AG09309 (cell line): ENCODE measurements around the gene TMEM130.
A peak's percentile ranks its signal among the peaks of the same experiment; 100 is the strongest.

ENCODE experiments used
- DNase-seq: peaks from one replicate; pipeline ENCODE4 v3.0.0-alpha.2; 2010; ENCODE audit warnings: low read depth
- H3K4me3 ChIP-seq: 2 replicates; pipeline ENCODE4 v1.5.1; 2011; ENCODE audit warnings: mild to moderate bottlenecking, low read depth, low read length, moderate library complexity; ENCODE audit not compliant: control insufficient read depth
- CTCF ChIP-seq: IDR thresholded peaks from 2 replicates; pipeline ENCODE4 v1.5.1; 2011; ENCODE audit warnings: mild to moderate bottlenecking, low read depth, low read length, inconsistent platforms; ENCODE audit not compliant: insufficient read depth, control insufficient read depth; ENCODE audit errors: missing control alignments

TMEM130 gene

GRCh38 chr7:98837630-98837972 lies 32.2 kb downstream of the TMEM130 start:
- no peak overlapping the region for H3K4me3 ChIP-seq
- no peak for TF ChIP-seq CTCF
- DNase-seq: no peak

GRCh38 chr7:98836811-98837629 lies 32.8 kb downstream of the TMEM130 start:
- DNase-seq: no peak
- TF ChIP-seq CTCF: peak; percentile 78
- no peak overlapping the region for H3K4me3 ChIP-seq

GRCh38 chr7:98834949-98835348 lies 34.9 kb downstream of the TMEM130 start:
- no peak for DNase-seq
- TF ChIP-seq CTCF: no peak
- H3K4me3 ChIP-seq: no peak overlapping the region

- no peak for TF ChIP-seq CTCF
- no peak for DNase-seq
- H3K4me3 ChIP-seq: no peak overlapping the region
Observed at GRCh38 chr7:98833022-98833421, 36.8 kb downstream of the TMEM130 start.

GRCh38 chr7:98831641-98832221 lies 38.1 kb downstream of the TMEM130 start:
- H3K4me3 ChIP-seq: no peak overlapping the region
- peak; percentile 64 for TF ChIP-seq CTCF
- DNase-seq: no peak

- no peak for TF ChIP-seq CTCF
- H3K4me3 ChIP-seq: no peak overlapping the region
- DNase-seq: no peak
Observed at GRCh38 chr7:98830972-98831548, 38.8 kb downstream of the TMEM130 start.
